ENCODE results near the gene EFCAB8. TPM values are rescaled to one million over a fixed set of nuclear protein-coding genes. Genes with fewer than 3 reads are reported as not detected.

EFCAB8 gene
- total RNA-seq, 1 donor from 2014 or later: not detected

- no peak overlapping the region for H3K4me3 ChIP-seq
- H3K36me3 ChIP-seq: no peaks in the 10 kb centered on the region
- no peaks in the 10 kb centered on the region for H3K4me1 ChIP-seq
- H3K9me3 ChIP-seq: no peaks in the 10 kb centered on the region
- intact Hi-C loops (cut with DNase I): no loop called here
- H3K27me3 ChIP-seq: no peaks in the 10 kb centered on the region
- no peak for TF ChIP-seq CTCF (IDR thresholded peaks at IDR 0.05)
- no peak overlapping the region for H3K27ac ChIP-seq
- no peak for DNase-seq (ENCODE audit: low spot score in 2 of 2)
These were observed 105.9 kb downstream of the EFCAB8 start for GRCh38 chr20:32964575-32964974.

GRCh38 chr20:32965115-32965514 lies 106.4 kb downstream of the EFCAB8 start:
- TF ChIP-seq CTCF (IDR thresholded peaks at IDR 0.05): no peak
- no peak for DNase-seq (ENCODE audit: low spot score in 2 of 2)
- Histone ChIP-seq H3K36me3 (no peaks in the 10 kb centered on the region), H3K27ac (no peak overlapping the region), H3K4me3 (no peak overlapping the region), H3K4me1 (no peaks in the 10 kb centered on the region), H3K9me3 (no peaks in the 10 kb centered on the region), H3K27me3 (no peaks in the 10 kb centered on the region)
- intact Hi-C loops (cut with DNase I): no loop called here

GRCh38 chr20:32965581-32966373 lies 107.1 kb downstream of the EFCAB8 start:
- H3K36me3 ChIP-seq: no peaks in the 10 kb centered on the region
- H3K27ac ChIP-seq: no peak overlapping the region
- no peak overlapping the region for H3K4me3 ChIP-seq
- H3K4me1 ChIP-seq: no peaks in the 10 kb centered on the region
- DNase-seq (ENCODE audit: low spot score in 2 of 2): peak in 1 of 2 donors; percentile 33
- no peaks in the 10 kb centered on the region for H3K9me3 ChIP-seq
- intact Hi-C loops (cut with DNase I): no loop called here
- H3K27me3 ChIP-seq: no peaks in the 10 kb centered on the region
- no peak for TF ChIP-seq CTCF (IDR thresholded peaks at IDR 0.05)

- no peaks in the 10 kb centered on the region for H3K27me3 ChIP-seq
- no peak overlapping the region for H3K4me3 ChIP-seq
- no peaks in the 10 kb centered on the region for H3K36me3 ChIP-seq
- H3K9me3 ChIP-seq: no peaks in the 10 kb centered on the region
- no peak for TF ChIP-seq CTCF (IDR thresholded peaks at IDR 0.05)
- no peak overlapping the region for H3K27ac ChIP-seq
- H3K4me1 ChIP-seq: no peaks in the 10 kb centered on the region
- intact Hi-C loops (cut with DNase I): no loop called here
- peak in 1 of 2 donors; percentile 45 for DNase-seq (ENCODE audit: low spot score in 2 of 2)
These were observed 107.7 kb downstream of the EFCAB8 start for GRCh38 chr20:32966382-32966781.

- peak in 1 of 2 donors; percentile 35 for DNase-seq (ENCODE audit: low spot score in 2 of 2)
- no peak for TF ChIP-seq CTCF (IDR thresholded peaks at IDR 0.05)
- Histone ChIP-seq H3K27ac (no peak overlapping the region), H3K27me3 (no peaks in the 10 kb centered on the region), H3K4me1 (no peaks in the 10 kb centered on the region), H3K4me3 (no peak overlapping the region), H3K9me3 (no peaks in the 10 kb centered on the region), H3K36me3 (no peaks in the 10 kb centered on the region)
- intact Hi-C loops (cut with DNase I): no loop called here
These were observed 108.4 kb downstream of the EFCAB8 start for GRCh38 chr20:32966881-32967781.
